Measurements from ENCODE around the gene TMEM9B.

- TF ChIP-seq POLR2AphosphoS5 (IDR thresholded peaks at IDR 0.05; ENCODE audit: borderline replicate concordance, low read depth, low read length) (no peak), EZH2 (IDR thresholded peaks at IDR 0.05) (no peak), FOXP2 (optimal IDR thresholded peaks at IDR 0.05; ENCODE audit: control extremely low read depth, extremely low read length, insufficient read depth) (no peak)
Measured at GRCh38 chr11:8962841-8963240, 1.4 kb downstream of the TMEM9B start.
